ENCODE data around the gene TAF6L.
"Not testable (repeated sequence)": the region's sequence is repeated elsewhere in the genome, so short reads cannot be mapped to it uniquely, and the experiment has no call there.

TAF6L gene

GRCh38 chr11:62757846-62758788, 13.1 kb upstream of the TAF6L start:
- no peak for DNase-seq

- not testable (repeated sequence) for DNase-seq
Observed at GRCh38 chr11:62760867-62761227, 10.3 kb upstream of the TAF6L start.

GRCh38 chr11:62770778-62771143, 435 bp upstream of the TAF6L start:
- DNase-seq, result no peak

- DNase-seq, result no peak
Observed at GRCh38 chr11:62774407-62774806, 3.2 kb downstream of the TAF6L start.

- no peak for DNase-seq
Observed at GRCh38 chr11:62775646-62776045, 4.5 kb downstream of the TAF6L start.

- no peak for DNase-seq
Observed at GRCh38 chr11:62777389-62777788, 6.2 kb downstream of the TAF6L start.

GRCh38 chr11:62778441-62778840, 7.2 kb downstream of the TAF6L start:
- no peak for DNase-seq

- DNase-seq, result no peak
Observed at GRCh38 chr11:62782753-62783152, 11.6 kb downstream of the TAF6L start.

- DNase-seq, result peak; percentile 77
Observed at GRCh38 chr11:62786318-62787004, 15.3 kb downstream of the TAF6L start.

- DNase-seq, result peak; percentile 96
Observed at GRCh38 chr11:62787005-62787759, 16.0 kb downstream of the TAF6L start, which contains the start of gene TMEM179B. Gene TMEM179B (plus strand): TSS chr11:62787402. CDS start chr11:62787432, 30 bp downstream.

GRCh38 chr11:62788991-62789390, 17.8 kb downstream of the TAF6L start:
- no peak for DNase-seq

- no peak for DNase-seq
Observed at GRCh38 chr11:62789576-62789975, 18.4 kb downstream of the TAF6L start.

- peak; percentile 89 for DNase-seq
Observed at GRCh38 chr11:62791501-62792201, 20.5 kb downstream of the TAF6L start, which contains the start of gene TMEM223. Gene TMEM223 (minus strand): TSS chr11:62792006. CDS start chr11:62791994, 12 bp downstream.

GRCh38 chr11:62792202-62792575, 21.0 kb downstream of the TAF6L start:
- DNase-seq, result no peak

- no peak for DNase-seq
Observed at GRCh38 chr11:62794201-62794775, 23.1 kb downstream of the TAF6L start.

- DNase-seq, result no peak
Observed at GRCh38 chr11:62796281-62796680, 25.1 kb downstream of the TAF6L start.

- DNase-seq, result no peak
Observed at GRCh38 chr11:62799486-62799885, 28.3 kb downstream of the TAF6L start.

- no peak for DNase-seq
Observed at GRCh38 chr11:62801071-62801470, 29.9 kb downstream of the TAF6L start.

GRCh38 chr11:62804310-62805075, 33.3 kb downstream of the TAF6L start:
- no peak for DNase-seq

- peak; percentile 97 for DNase-seq
Observed at GRCh38 chr11:62805076-62805892, 34.1 kb downstream of the TAF6L start, which contains the start of gene NXF1. Gene NXF1 (minus strand): TSS chr11:62805440. CDS start chr11:62805356, 84 bp downstream.

Data from stimulated activated CD4-positive, alpha-beta T cell treated with anti-CD3 and anti-CD28 coated beads, Interleukin-12 subunit alpha, Interleukin-12 subunit beta, amount 100 ng/mL, for 4 hours (primary cell).